ENCODE data around the gene GJB2. TPM values are rescaled to one million over a fixed set of nuclear protein-coding genes. Genes with fewer than 3 reads are reported as not detected.

Gene GJB2
- total and polyA plus RNA-seq, 2 experiments from 2014 or later = 10.3 to 11.1 TPM

GRCh38 chr13:20174656-20175405 is 17.9 kb downstream of the GJB2 start:
- H3K79me2 ChIP-seq = no peaks in the 10 kb centered on the region
- peak; percentile 95 for DNase-seq (ENCODE audit: low spot score)
- no peaks in the 10 kb centered on the region for H4K20me1 ChIP-seq (ENCODE audit: insufficient read depth, poor library complexity, severe bottlenecking)
- peak overlapping the region; percentile 72 for H3K27ac ChIP-seq
- H3K9me2 ChIP-seq (replicated peaks; ENCODE audit: insufficient read depth) = no peaks in the 10 kb centered on the region
- peaks cover 9% of the 10 kb centered on the region for H3K4me1 ChIP-seq (ENCODE audit: insufficient read depth)
- H3K4me3 ChIP-seq = no peak overlapping the region
- peak overlapping the region; percentile 53 for H3K4me2 ChIP-seq
- peak overlapping the region; percentile 31 for H2AFZ ChIP-seq
- no peaks in the 10 kb centered on the region for H3K36me3 ChIP-seq (replicated peaks; ENCODE audit: insufficient read depth, low read depth)
- 44% methylated on average over 22 of the region's 22 CpGs for WGBS (ENCODE audit: low lambda C conversion rate, missing lambda C conversion rate)
- TF ChIP-seq, protein P1, sequence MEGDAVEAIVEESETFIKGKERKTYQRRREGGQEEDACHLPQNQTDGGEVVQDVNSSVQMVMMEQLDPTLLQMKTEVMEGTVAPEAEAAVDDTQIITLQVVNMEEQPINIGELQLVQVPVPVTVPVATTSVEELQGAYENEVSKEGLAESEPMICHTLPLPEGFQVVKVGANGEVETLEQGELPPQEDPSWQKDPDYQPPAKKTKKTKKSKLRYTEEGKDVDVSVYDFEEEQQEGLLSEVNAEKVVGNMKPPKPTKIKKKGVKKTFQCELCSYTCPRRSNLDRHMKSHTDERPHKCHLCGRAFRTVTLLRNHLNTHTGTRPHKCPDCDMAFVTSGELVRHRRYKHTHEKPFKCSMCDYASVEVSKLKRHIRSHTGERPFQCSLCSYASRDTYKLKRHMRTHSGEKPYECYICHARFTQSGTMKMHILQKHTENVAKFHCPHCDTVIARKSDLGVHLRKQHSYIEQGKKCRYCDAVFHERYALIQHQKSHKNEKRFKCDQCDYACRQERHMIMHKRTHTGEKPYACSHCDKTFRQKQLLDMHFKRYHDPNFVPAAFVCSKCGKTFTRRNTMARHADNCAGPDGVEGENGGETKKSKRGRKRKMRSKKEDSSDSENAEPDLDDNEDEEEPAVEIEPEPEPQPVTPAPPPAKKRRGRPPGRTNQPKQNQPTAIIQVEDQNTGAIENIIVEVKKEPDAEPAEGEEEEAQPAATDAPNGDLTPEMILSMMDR (IDR thresholded peaks at IDR 0.05; ENCODE audit: poor library complexity) = no peak
- no peak for TF ChIP-seq EZH2phosphoT487 (IDR thresholded peaks at IDR 0.05; ENCODE audit: low read depth, severe bottlenecking, unreplicated experiment)
- no peak for TF ChIP-seq EZH2 (IDR thresholded peaks at IDR 0.05; ENCODE audit: borderline replicate concordance)
- H3K9me3 ChIP-seq (ENCODE audit: low read depth) = no peaks in the 10 kb centered on the region
- no peaks in the 10 kb centered on the region for H3K27me3 ChIP-seq

- Histone ChIP-seq H3K4me3 (no peak overlapping the region), H3K9me2 (replicated peaks; ENCODE audit: insufficient read depth) (no peaks in the 10 kb centered on the region), H3K27ac (no peak overlapping the region), H3K27me3 (no peaks in the 10 kb centered on the region), H3K9me3 (ENCODE audit: low read depth) (no peaks in the 10 kb centered on the region), H4K20me1 (ENCODE audit: insufficient read depth, poor library complexity, severe bottlenecking) (no peaks in the 10 kb centered on the region), H2AFZ (no peak overlapping the region), H3K79me2 (no peaks in the 10 kb centered on the region), H3K4me1 (ENCODE audit: insufficient read depth) (peaks cover 9% of the 10 kb centered on the region), H3K4me2 (no peak overlapping the region), H3K36me3 (replicated peaks; ENCODE audit: insufficient read depth, low read depth) (no peaks in the 10 kb centered on the region)
- no peak for TF ChIP-seq EZH2phosphoT487 (IDR thresholded peaks at IDR 0.05; ENCODE audit: low read depth, severe bottlenecking, unreplicated experiment)
- WGBS (ENCODE audit: low lambda C conversion rate, missing lambda C conversion rate) = 89% methylated on average over 8 of the region's 8 CpGs
- DNase-seq (ENCODE audit: low spot score) = no peak
Observed at GRCh38 chr13:20173116-20173746, 19.5 kb downstream of the GJB2 start.

- H3K79me2 ChIP-seq = no peaks in the 10 kb centered on the region
- H2AFZ ChIP-seq = no peak overlapping the region
- H3K4me2 ChIP-seq = no peak overlapping the region
- 59% methylated on average over 1 of the region's 1 CpG for WGBS (ENCODE audit: low lambda C conversion rate, missing lambda C conversion rate)
- TF ChIP-seq, protein P1 (IDR thresholded peaks at IDR 0.05; ENCODE audit: poor library complexity) = no peak
- no peaks in the 10 kb centered on the region for H3K27me3 ChIP-seq
- H3K9me3 ChIP-seq (ENCODE audit: low read depth) = no peaks in the 10 kb centered on the region
- H3K4me3 ChIP-seq = no peak overlapping the region
- peaks cover 9% of the 10 kb centered on the region for H3K4me1 ChIP-seq (ENCODE audit: insufficient read depth)
- no peaks in the 10 kb centered on the region for H3K36me3 ChIP-seq (replicated peaks; ENCODE audit: insufficient read depth, low read depth)
- DNase-seq (ENCODE audit: low spot score) = no peak
- H4K20me1 ChIP-seq (ENCODE audit: insufficient read depth, poor library complexity, severe bottlenecking) = no peaks in the 10 kb centered on the region
- no peak overlapping the region for H3K27ac ChIP-seq
- no peaks in the 10 kb centered on the region for H3K9me2 ChIP-seq (replicated peaks; ENCODE audit: insufficient read depth)
Observed at GRCh38 chr13:20171364-20171763, 21.4 kb downstream of the GJB2 start.

- no peak overlapping the region for H3K4me2 ChIP-seq
- H3K9me2 ChIP-seq (replicated peaks; ENCODE audit: insufficient read depth) = no peaks in the 10 kb centered on the region
- no peaks in the 10 kb centered on the region for H3K79me2 ChIP-seq
- peaks cover 9% of the 10 kb centered on the region for H3K4me1 ChIP-seq (ENCODE audit: insufficient read depth)
- no peak overlapping the region for H3K27ac ChIP-seq
- H2AFZ ChIP-seq = no peak overlapping the region
- H3K27me3 ChIP-seq = no peaks in the 10 kb centered on the region
- 88% methylated on average over 5 of the region's 5 CpGs for WGBS (ENCODE audit: low lambda C conversion rate, missing lambda C conversion rate)
- no peak for TF ChIP-seq EZH2phosphoT487 (IDR thresholded peaks at IDR 0.05; ENCODE audit: low read depth, severe bottlenecking, unreplicated experiment)
- TF ChIP-seq EZH2 (IDR thresholded peaks at IDR 0.05; ENCODE audit: borderline replicate concordance) = no peak
- TF ChIP-seq, protein P1 (IDR thresholded peaks at IDR 0.05; ENCODE audit: poor library complexity) = no peak
- H4K20me1 ChIP-seq (ENCODE audit: insufficient read depth, poor library complexity, severe bottlenecking) = no peaks in the 10 kb centered on the region
- DNase-seq (ENCODE audit: low spot score) = no peak
- H3K36me3 ChIP-seq (replicated peaks; ENCODE audit: insufficient read depth, low read depth) = no peaks in the 10 kb centered on the region
- H3K9me3 ChIP-seq (ENCODE audit: low read depth) = no peaks in the 10 kb centered on the region
- no peak overlapping the region for H3K4me3 ChIP-seq
Observed at GRCh38 chr13:20170921-20171320, 21.8 kb downstream of the GJB2 start.

Data from hepatocyte (in vitro differentiated cells).